Liver (tissue), 3 donors: ENCODE data around the gene C22orf42.

Experiments
- ATF3 ChIP-seq: IDR thresholded peaks from 2 replicates; pipeline ENCODE4 v1.6.1; 2016; ENCODE audit warnings: antibody characterized with exemption
- CTCF ChIP-seq: fragments of 150-350 bp; IDR thresholded peaks from 2 replicates; pipeline ENCODE4 v1.5.1; 2017; ENCODE audit warnings: improper control_type of control experiment, low read depth, low read length; ENCODE audit not compliant: missing input control
- EGR1 ChIP-seq, 2 donors: IDR thresholded peaks; 2 replicates each; pipeline ENCODE4 v1.6.1; 2016 to 2018; ENCODE audit warnings: antibody characterized with exemption in 2 of 2, low read depth in 2 of 2
- FOXA1 ChIP-seq: IDR thresholded peaks from 2 replicates; pipeline ENCODE4 v1.6.1; 2016; ENCODE audit warnings: antibody characterized with exemption
- GABPA ChIP-seq, 2 donors: IDR thresholded peaks in 1 of 2; conservative IDR thresholded peaks in 1 of 2; 2 replicates each; pipeline ENCODE4 v1.6.1; 2016; ENCODE audit warnings: antibody characterized with exemption in 2 of 2, mild to moderate bottlenecking in 1 of 2, moderate library complexity in 1 of 2
- MAX ChIP-seq: IDR thresholded peaks from 2 replicates; pipeline ENCODE4 v1.6.1; 2016; ENCODE audit warnings: antibody characterized with exemption
- RAD21 ChIP-seq, 2 donors: IDR thresholded peaks; 2 replicates each; pipeline ENCODE4 v1.6.1; 2016; ENCODE audit warnings: antibody characterized with exemption in 2 of 2, mild to moderate bottlenecking in 2 of 2
- REST ChIP-seq: IDR thresholded peaks from 2 replicates; pipeline ENCODE4 v1.6.1; 2016; ENCODE audit warnings: antibody characterized with exemption, mild to moderate bottlenecking
- SP1 ChIP-seq: IDR thresholded peaks from 2 replicates; pipeline ENCODE4 v1.6.1; 2018; ENCODE audit warnings: antibody characterized with exemption, mild to moderate bottlenecking
- TAF1 ChIP-seq: conservative IDR thresholded peaks from 2 replicates; pipeline ENCODE4 v1.6.1; 2016; ENCODE audit warnings: antibody characterized with exemption, mild to moderate bottlenecking
- YY1 ChIP-seq: IDR thresholded peaks from 2 replicates; pipeline ENCODE4 v1.6.1; 2016; ENCODE audit warnings: antibody characterized with exemption, mild to moderate bottlenecking
- ZBTB33 ChIP-seq: IDR thresholded peaks from 2 replicates; pipeline ENCODE4 v1.6.1; 2016; ENCODE audit warnings: antibody characterized with exemption
- donor health status: healthy.
- donor health status: healthy.

GRCh38 chr22:32181043-32181442, 21.9 kb upstream of the C22orf42 start:
- TF ChIP-seq CTCF: no peak
- TF ChIP-seq SP1: no peak
- TF ChIP-seq REST: no peak
- TF ChIP-seq YY1: no peak
- no peak for TF ChIP-seq TAF1
- no peak for TF ChIP-seq GABPA (IDR thresholded peaks at IDR 0.05 in 1 of 2, conservative IDR thresholded peaks at IDR 0.05 in 1 of 2)
- no peak for TF ChIP-seq MAX
- TF ChIP-seq ATF3: no peak
- no peak for TF ChIP-seq RAD21 (IDR thresholded peaks at IDR 0.05)
- TF ChIP-seq ZBTB33: no peak
- TF ChIP-seq EGR1 (IDR thresholded peaks at IDR 0.05; ENCODE audit: low read depth in 2 of 2): no peak
- no peak for TF ChIP-seq FOXA1
